EL (cell line): ENCODE measurements around the gene MUC3A.

Experiments used
- DNase-seq: peaks from one replicate; pipeline ENCODE4 v3.0.0-alpha.2; 2016

Gene MUC3A

GRCh38 chr7:100947792-100948191, 1.5 kb upstream of the MUC3A start:
- DNase-seq: no peak

- no peak for DNase-seq
These were observed 654 bp downstream of the MUC3A start for GRCh38 chr7:100949933-100950443.

GRCh38 chr7:100951172-100951571, 1.8 kb downstream of the MUC3A start:
- DNase-seq: no peak

DNA sequence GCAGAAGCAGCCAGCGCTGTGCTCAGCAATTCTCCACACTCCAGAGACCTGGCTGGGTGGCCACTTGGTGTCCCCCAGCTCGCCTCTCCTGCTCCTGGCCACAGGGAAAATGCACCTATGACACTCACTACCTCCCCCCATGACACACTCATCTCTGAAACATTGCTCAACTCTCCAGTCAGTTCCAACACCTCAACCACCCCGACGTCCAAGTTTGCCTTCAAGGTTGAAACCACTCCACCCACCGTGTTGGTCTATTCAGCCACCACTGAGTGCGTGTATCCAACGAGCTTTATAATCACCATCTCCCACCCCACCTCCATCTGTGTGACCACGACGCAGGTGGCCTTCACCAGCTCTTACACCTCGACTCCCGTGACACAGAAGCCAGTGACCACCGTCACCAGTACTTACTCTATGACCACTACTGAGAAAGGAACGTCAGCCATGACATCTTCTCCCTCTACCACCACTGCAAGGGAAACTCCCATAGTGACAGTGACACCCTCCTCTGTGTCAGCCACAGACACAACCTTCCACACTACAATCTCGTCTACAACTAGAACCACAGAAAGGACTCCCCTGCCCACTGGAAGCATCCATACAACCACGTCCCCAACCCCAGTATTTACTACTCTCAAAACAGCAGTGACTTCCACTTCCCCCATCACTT, 2.7 kb downstream of the MUC3A start:
- no peak for DNase-seq

DNA sequence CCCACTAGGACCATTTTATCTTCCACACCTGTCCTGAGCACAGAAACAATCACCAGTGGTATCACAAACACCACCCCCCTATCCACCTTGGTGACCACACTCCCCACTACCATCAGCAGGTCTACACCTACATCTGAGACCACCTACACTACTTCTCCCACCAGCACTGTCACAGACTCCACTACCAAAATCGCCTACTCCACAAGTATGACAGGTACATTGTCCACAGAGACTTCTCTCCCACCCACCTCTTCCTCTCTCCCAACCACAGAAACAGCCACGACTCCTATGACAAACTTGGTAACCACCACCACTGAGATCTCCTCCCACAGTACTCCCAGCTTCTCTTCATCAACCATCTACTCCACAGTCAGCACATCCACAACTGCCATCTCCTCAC, 3.3 kb downstream of the MUC3A start:
- no peak for DNase-seq

GRCh38 chr7:100957832-100958421, 8.6 kb downstream of the MUC3A start:
- DNase-seq: no peak

- DNase-seq: no peak
These were observed 10.6 kb downstream of the MUC3A start for GRCh38 chr7:100959894-100960293.

GRCh38 chr7:100962537-100962936, 13.2 kb downstream of the MUC3A start:
- DNase-seq: no peak

DNA sequence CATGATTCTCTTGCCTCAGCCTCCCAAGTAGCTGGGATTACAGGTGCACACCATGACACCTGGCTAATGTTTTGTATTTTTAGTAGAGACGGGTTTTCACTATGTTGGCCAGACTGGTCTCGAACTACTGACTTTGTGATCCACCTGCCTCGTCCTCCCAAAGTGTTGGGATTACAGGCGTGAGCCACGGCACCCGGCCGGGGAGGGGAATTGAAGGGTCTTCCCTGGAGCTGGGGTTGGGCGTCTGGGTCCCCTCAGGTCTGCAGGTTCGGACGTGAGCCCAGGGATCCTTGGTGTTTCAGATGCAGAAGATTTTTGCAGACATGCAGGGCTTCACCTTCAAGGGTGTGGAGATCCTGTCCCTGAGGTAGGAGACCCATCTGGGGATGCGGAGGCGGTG, 14.1 kb downstream of the MUC3A start:
- no peak for DNase-seq

DNA sequence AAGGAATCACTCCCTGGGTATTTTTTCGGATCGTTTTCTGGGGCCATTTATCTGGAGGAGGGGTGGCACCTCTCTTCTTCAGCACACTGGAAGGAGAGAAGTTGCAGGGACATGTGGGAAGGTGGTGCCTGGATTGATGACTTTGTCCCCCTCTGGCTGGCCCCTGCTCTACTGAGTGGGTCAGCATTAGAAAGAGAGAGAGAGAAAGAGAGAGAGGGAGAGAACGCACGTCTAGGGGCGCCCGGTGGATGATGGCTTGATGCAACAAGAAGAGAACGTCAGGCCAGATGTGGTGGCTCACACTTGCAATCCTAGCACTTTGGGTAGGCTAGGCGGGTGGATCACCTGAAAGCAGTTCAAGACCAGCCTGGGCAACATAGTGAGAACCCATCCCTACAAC, 14.5 kb downstream of the MUC3A start:
- DNase-seq: no peak

DNA sequence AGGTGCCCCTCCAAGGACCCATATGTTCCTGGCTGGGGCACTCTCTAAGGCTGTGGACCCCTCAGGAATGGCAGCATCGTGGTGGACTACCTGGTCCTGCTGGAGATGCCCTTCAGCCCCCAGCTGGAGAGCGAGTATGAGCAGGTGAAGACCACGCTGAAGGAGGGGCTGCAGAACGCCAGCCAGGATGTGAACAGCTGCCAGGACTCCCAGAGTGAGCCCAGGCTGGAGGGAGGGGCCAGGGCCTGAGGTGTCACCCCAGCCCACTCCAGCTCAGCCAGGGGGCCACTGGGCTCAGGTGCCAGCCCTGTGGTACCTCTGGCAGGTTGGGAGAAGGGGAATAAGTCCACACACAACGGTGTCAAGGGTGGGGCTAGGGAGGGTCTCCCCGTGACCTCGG, 15.3 kb downstream of the MUC3A start:
- DNase-seq: no peak

- DNase-seq: no peak
These were observed 15.8 kb downstream of the MUC3A start for GRCh38 chr7:100965045-100965722.

DNA sequence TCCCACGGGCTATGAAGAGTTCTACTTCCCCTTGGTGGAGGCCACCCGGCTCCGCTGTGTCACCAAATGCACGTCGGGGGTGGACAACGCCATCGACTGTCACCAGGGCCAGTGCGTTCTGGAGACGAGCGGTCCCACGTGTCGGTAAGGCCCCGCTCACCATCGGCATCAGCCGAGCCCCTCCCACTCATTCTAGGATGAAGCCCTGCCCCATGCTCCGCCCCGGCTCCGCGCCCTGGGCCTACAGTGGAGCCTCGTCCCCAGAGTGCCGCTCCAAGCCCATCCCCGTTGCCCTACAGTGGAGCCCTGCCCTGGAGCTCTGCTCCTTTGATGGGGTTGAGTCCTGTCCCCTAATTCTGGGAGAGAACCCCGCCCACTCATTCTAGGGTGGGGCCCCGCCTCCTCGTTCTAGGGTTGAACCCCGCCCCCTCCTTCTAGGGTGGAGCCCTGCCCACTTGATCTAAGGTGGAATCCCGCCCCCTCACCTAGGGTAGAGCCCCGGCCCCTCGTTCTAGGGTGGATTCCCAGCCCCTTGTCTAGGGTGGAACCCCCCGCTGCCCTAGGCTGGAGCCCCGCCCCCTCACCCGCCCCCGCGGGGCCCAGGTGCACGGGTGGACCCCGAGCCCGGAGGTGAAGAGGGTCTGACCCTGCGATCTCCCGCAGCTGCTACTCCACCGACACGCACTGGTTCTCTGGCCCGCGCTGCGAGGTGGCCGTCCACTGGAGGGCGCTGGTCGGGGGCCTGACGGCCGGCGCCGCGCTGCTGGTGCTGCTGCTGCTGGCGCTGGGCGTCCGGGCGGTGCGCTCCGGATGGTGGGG, 16.6 kb downstream of the MUC3A start:
- DNase-seq: peak; percentile 66

DNA sequence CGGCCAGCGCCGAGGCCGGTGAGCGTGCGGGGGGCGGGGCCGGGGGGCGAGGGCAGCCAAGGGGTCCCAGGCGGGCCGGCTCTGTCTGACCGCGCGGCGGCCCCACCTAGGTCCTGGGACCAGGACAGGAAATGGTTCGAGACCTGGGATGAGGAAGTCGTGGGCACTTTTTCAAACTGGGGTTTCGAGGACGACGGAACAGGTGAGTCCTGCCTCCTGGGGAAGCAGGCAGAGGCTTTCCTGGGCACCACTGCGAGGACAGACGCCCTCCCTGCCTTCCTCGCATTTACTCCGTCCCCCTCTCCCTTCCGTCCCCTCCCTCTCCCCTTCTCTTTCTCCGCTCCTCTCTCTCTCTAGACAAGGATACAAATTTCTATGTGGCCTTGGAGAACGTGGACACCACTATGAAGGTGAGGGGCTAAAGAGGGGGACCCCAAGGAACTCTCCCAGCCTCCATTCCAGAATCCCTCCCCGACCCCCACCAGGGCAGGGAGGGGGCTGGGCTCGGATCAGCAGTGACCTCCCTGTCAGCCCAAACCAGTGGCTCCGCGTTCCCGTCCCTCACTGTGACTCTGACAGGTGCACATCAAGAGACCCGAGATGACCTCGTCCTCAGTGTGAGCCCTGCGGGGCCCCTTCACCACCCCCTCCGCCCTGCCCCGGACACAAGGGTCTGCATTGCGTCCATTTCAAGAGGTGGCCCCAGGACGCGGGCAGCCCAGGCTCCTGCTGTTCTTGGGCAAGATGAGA, 17.4 kb downstream of the MUC3A start:
- no peak for DNase-seq

- DNase-seq: no peak
These were observed 18.0 kb downstream of the MUC3A start for GRCh38 chr7:100967292-100967863.

GRCh38 chr7:100968031-100968430, 18.7 kb downstream of the MUC3A start:
- DNase-seq: no peak

DNA sequence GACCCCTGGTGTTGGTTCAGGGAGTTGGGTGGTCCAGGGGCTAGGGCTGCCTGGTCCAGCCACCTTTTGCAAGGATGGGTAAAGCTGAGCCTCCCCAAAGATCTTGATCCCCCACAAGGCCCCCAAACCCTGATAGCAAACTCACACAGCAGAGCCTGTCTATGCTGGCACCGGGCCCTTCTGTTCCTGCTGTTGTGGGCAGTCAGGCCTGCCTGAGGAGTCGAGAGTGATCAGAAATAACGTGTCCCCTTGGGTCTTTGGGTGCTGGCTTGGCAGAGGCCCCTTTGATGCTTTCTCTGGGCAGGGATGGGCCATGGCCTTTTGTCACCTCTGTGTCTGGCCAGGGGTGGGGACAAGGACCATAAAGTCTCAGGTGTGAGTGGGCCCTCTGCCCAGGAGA, 19.3 kb downstream of the MUC3A start:
- no peak for DNase-seq

DNA sequence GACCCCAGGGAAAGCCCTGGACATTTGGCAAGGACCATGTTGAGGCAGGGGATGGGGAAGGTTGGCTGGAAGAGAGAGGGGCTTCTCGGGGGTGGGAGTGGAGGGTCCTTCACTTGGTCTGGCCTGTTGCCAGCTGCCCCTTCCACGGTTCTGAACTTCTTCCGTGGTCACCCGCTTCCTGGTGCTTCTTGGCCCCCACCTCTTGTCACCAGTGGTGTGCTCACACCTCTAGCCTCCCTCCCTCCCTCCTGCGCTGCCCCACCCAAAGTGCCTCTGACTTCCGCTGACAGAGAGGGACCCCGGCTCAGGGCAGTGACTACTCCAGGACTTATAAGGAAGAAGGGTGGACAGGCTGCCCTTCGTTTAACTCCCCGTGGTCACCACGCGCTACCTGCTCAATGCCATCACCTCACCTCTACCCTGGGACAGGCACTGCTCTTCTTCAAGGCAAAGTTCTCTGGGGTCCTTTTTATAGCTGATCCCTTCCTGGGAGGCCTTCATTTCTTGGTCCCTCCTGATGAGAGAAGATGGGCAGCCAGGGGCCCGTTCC, 19.8 kb downstream of the MUC3A start, which contains the start of gene MUC12:
Gene MUC12 (plus strand): TSS at position 500 of the 550 bp plus-strand sequence. CDS start 58 bp downstream, outside the sequence.
- DNase-seq: no peak

- no peak for DNase-seq
These were observed 22.0 kb downstream of the MUC3A start for GRCh38 chr7:100971111-100972001.

GRCh38 chr7:100972002-100972347, 22.6 kb downstream of the MUC3A start:
- DNase-seq: no peak

- peak; percentile 45 for DNase-seq
These were observed 24.7 kb downstream of the MUC3A start for GRCh38 chr7:100974021-100974420.
